Ammon's horn (tissue), 1 donor: ENCODE results near the gene SERPINB2.
"Not testable (repeated sequence)": the region's sequence is repeated elsewhere in the genome, so short reads cannot be mapped to it uniquely, and the experiment has no call there.

ENCODE experiments used
- DNase-seq: peaks from one replicate; pipeline ENCODE4 v3.0.0-alpha.2; 2016; ENCODE audit warnings: low spot score

The SERPINB2 gene

GRCh38 chr18:63936156-63936931 is 48.8 kb downstream of the SERPINB2 start:
- DNase-seq = peak; percentile 92

DNA sequence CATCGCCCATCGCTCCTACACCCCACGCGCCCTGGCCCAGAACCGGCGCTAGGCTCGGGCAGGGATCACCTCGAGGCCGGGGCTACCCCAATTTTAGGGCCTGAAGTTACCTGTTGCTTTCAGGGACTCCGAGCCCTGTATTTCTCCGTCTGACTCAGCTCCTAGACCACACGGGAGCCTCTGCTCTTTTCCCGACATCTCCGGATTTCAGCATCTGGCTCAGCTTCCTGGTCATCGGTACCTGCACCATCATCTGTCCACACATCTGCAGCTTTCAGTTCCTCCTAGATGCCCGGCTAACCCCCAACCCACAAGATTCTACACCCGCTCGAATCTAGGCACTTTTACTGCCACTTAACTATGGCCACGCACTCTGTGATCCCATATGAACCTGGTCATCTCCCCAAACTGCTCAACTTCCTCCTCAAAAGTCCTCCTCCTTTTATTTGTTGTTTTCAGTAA is 49.5 kb downstream of the SERPINB2 start:
- DNase-seq = no peak

DNA sequence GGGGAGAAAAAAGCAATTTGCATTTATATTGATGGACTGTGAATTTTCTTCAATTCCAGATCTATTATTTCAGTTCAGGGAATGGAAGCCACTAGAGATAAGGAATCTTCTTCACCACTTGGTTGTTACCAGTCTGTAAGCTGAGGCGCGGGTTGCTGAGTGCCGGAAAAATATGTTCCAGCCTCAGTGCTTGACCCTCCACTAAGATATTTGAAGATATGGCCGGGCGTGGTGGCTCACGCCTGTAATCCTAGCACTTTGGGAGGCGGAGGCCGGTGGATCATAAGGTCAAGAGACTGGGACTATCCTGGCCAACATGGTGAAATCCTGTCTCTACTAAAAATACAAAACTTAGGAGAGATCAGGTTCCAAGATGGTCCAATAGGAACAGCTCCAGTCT is 52.5 kb downstream of the SERPINB2 start:
- DNase-seq = no peak

DNA sequence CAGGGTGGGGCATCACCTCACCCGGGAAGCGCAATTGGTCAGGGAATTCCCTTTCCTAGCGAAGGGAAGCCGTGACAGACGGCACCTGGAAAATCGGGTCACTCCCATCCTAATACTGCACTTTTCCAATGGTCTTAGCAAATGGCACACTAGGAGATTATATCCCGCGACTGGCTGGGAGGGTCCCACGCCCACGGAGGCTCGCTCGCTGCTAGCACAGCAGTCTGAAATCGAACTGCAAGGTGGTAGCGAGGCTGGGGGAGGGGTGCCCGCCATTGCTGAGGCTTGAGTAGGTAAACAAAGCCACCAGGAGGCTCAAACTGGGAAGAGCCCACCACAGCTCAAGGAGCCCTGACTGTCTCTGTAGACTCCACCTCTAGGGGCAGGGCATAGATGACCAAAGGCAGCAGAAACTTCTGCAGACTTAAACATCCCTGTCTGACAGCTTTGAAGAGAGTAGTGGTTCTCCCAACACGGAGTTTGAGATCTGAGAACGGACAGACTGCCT is 53.1 kb downstream of the SERPINB2 start:
- DNase-seq = not testable (repeated sequence)

- DNase-seq = no peak
These were observed 59.7 kb downstream of the SERPINB2 start for GRCh38 chr18:63947051-63947790.

- DNase-seq = peak; percentile 69
These were observed 61.7 kb downstream of the SERPINB2 start, which contains the start of gene HMSD for GRCh38 chr18:63949068-63949737. Gene HMSD (plus strand): TSS chr18:63949301. CDS start chr18:63953456, 4,155 bp downstream.

DNA sequence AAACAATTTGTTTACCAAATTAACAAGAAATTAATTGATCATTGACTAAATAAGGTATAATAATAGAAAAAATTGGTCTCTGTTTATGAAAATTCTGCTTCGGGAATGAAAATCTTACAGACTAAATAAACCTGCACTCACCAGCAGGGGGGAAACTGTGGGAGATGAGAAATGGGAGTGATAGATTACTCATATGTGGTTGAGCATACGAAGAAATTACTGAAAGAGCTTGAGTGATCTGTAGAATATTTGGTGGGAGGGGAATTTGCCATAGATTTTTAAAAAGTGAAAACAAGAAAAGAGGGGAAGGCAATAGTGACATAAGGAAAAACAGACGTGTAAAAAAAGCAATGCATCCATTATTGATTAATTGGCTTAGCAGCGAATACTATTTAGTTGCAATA is 63.8 kb downstream of the SERPINB2 start:
- DNase-seq = no peak
